NCI-H2227 (cell line): ENCODE results near the gene AMIGO1.

Source experiments
- DNase-seq: peaks from one replicate; lab custom pipeline; 2025; ENCODE audit not compliant: unreplicated experiment; lab: John Stamatoyannopoulos, UW

AMIGO1 gene

DNA sequence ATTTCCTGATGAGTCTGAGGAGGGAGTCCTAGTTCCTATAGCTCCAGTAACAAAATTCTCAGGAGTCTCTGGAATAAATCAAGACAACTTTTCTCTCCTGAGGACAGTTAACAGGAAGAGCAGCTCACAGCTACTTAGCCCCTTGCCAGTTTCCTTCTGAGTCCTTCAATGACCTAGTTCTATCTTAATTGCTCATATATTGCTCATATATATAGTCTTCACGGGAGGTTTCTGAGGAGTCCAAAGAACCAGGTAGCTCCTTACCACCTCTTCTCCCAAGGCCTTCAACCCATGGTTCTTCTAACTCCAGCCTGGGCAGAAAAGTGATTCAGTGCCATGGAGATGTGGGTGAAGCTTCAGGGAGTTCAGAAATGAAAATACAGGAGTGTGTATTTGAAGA, 4.6 kb downstream of the AMIGO1 start:
- no peak for DNase-seq

DNA sequence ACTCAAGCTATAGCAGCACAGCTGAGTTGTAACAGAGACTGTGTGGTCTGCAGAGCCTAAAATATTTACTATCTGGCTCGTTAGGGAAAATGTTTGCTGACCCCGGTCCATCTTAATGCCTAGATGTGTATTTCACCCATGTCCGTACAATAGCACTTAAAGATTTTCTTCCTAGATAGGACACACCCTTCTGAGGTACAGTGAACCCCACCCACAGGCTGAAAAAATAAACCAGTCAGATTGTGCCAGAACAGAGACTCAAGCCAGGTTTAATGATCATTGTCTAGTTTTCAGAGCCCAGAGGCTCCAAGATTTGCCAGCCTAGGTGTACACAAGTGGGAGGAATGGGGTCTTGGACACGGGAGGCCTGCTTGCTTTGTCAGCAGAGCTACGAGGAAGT, 5.6 kb downstream of the AMIGO1 start:
- DNase-seq: no peak

DNA sequence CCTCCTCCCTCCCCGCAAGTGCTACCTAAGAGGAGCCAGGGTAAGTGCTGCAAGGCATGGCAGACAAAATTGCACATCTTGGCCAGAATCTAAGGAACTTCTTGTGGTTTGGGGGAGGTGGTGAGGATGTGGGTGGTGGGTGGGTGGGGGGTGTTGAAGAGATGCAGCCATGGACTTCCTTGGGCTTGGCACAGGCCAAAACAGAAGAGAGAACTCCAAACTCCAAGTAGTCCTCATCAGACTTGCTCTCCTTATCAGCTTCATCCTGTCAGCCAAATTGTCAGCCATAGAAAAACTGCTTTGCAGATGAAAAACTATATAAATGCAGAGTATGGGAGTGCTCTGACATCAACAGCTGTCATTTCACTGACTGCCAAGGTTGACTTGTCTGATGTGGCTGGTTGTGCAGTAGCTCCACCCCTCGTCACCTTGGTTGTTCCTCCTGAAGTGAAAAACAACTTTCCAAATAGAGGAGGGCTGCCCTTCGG, 7.1 kb downstream of the AMIGO1 start:
- DNase-seq: no peak

DNA sequence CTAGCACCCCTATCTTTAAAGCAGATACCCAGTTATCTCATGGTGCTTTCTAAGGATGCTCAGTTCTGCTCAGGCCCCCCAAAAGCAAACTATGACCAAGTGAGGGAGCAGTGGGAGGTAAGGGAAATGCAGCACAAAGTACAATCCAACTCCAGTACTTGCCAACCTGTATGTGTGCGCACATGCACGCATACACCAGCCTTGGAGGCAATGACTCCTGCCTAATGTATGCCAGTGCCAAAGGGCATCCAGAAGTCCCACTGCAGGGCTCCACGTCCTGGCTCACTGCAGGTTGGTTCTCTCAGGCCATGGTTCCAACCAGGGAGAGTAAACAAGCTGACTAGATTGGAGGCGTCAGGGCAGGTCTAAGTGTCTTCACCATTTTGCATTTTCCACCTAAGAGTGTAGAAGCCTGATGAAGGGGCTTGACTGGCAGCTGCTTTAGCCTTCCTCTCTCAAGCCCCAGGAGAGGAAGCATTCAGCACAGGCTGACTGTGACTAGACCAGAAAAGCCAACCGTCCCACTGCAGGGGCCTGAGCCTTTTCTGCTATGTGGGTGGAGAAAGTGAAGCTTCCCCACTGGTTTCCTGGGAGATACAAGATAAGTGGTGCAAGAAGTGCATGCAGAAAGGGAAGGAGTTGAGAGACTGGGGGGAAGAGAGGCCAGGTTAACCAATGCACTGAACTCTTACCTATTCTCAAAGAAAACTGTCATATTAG, 7.7 kb downstream of the AMIGO1 start:
- no peak for DNase-seq

DNA sequence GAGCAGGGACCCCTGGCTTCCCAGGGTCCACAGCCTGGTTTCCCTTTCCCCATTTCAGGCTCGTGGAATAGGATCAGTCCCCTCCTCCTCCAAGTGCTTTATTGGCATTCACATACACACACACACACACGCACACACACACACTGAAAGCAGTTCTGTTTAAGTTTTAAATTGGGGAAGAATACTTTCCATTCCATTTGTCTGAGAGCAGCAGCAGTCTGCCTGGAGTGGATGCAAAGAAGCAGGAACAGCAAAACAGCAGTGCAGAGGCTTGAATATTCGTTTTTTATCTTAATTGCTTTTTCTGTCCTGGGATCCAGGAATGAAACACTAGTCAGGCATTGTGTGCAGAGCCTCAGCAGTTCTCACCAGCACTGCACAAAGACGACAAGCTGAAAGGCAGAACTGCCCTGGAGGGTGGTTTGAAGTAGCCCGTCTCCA, 8.6 kb downstream of the AMIGO1 start:
- DNase-seq: no peak

DNA sequence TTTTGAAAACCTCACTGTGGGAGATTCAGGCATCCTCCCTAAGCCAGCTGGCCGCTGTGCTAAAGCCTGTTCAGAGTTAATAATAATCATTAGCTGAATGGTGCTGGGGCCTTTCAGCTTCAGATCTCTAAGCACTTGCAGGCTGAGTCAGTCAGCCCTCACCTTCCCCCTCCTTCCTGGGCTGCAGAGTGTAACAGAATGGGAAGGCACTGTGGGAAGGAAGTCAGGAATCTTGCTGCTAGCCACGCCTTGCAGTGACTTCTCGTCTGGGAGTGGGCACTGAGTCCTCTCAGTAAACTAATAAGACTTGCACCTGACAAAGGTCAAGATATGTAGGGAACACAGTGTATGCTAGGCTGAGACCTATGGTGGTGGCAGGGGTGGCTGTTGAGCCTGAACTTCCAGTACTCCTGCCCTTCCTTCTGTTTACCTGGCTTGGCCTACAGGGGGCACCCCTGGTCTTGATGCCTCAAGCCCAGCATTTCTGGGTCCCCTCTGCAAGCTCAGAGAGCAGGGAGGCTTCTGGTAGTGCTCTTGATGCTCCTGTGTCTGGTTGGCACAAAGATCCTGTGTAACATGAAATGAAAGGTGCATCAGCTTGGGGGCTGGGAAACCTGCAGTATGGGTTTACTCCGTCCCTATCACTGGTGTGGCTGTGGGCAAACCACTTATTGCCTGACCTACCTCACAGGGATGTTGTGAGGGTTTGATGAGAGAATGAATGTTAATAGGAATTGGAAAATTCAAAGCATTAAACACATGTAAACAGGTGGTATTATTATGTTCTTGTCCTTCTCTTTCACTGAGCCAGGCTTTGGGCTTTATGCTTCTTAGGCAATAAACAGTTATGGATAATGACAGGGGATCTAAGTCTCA, 9.6 kb downstream of the AMIGO1 start:
- peak; percentile 83 for DNase-seq

DNA sequence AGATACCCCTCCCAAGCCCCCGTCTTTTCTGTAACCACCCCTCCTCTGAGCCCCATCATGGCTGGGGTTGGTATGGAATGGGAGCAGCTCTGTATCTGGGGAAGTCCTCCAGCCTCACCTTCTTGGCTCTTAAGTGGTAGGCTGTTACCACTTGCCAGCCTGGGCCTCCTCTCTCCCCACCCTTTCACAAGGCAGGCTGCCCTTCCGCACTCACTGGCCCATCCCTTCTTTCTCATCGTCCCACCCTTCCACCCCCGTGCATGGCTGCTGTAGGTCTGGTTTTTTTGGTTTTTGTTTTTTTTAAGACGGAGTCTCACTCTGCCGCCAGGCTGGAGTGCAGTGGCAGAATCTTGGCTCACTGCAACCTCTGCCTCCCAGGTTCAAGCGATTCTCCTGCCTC, 10.4 kb downstream of the AMIGO1 start:
- no peak for DNase-seq

DNA sequence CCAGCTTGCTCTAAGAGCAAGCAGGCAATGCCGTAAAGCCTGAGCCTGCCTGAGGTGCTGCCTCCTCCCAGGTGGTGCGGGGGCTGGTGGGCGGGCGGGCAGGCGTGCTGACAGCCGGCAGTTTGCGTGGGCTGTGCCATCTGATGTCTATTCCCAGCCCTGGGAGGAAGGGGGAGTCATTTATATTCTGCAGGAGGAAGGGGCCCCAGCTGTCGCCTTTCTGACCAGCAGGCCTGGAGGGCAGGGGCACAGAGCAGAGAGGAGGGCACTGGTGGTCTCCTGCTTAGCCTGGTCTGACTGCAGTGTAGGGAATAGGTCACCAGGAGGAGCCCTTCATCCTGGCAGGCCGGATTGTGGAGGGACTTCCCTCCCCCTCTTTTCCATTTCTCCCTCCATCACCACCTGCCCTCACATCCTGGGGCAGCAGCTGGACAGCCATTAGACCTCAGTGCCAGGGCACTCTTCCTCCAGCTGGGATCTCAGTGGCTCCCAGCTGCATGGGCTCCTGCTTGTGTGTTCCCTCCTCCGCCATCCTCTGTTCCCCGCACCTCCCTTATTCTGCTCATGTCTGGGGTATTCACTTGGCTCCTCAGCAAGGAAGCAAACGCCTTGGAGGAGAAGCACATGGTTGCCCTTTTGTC, 11.2 kb downstream of the AMIGO1 start:
- DNase-seq: peak; percentile 76

DNA sequence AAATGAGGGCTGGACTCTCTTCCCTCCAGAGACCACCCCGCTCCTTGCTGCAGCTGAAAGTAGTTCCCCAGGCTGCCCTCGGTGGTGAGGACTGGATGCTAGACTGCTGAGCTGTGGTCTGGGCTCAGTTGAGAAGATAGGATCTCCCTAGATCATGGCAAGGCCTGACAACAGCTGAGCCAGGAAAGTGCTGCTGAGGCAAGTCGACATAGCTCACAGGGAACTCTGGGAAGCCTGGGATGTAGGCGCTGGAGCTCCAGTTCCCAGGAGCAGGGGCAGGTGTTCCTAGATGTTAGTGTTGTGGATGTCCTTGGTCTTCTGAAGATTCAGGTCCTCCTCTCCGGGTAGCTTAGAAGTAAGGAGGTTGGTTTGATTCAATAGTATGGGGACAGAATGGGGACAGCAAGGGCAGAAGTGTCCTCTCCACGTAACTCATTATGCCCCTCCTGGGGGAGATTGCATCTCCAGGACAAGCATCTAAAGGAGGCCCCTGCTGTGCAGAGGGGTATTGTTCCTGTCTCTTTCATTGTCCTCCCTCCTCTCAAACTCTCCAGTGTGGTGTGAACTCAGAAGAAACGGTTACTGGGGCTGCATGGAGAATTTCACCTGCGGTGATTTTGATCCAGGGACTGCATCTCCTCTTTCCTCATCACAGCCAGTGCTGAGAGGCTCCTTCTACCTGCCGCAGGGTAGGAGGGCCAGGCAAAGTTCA, 11.9 kb downstream of the AMIGO1 start:
- no peak for DNase-seq

DNA sequence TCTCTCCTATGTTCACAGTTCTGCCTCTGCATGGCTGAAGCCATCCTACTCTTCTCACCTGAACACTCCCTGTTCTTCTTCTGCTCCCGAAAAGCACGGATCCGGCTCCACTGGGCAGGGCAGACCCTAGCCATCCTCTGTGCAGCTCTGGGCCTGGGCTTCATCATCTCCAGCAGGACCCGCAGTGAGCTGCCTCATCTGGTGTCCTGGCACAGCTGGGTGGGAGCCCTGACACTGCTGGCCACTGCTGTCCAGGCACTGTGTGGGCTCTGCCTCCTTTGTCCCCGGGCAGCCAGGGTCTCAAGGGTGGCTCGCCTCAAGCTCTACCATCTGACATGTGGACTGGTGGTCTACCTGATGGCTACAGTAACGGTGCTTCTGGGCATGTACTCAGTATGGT, 13.8 kb downstream of the AMIGO1 start:
- no peak for DNase-seq

DNA sequence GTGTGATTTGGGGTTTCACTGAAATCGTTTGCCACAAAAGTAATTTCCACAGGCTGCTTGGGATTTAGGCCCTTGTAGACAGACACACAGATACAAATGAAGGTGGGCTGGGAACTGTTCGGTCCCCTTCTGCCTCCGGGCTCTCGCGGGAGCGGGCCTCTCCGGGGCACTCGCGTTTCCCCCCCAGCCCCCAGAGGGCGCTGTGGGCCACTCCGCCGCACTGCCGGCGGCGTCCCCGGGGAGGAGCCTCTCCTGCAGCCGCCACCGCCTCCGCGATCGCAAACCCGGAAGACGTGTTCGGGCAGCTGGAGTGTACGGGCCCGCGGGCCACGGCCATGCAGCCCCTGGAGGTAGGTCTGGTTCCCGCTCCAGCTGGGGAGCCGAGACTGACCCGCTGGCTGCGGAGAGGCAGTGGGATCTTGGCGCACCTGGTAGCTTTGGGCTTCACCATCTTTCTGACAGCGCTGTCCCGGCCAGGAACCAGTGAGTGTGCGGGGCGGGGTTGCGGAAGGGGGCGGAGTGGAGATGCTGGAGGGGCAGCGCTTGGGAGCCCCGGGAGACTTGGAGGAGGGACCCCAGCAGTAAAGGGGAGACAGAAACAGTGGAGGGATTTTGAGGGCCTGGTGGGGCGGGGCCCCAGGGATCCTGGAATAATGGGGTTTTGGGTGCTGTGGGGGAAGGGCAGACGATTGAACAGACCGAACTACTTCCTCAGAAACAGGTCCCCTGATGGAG, 15.6 kb downstream of the AMIGO1 start, which contains the start of gene CYB561D1:
CYB561D1 (plus strand) TSS at position 290 of the 735 bp plus-strand sequence; CDS start at position 336, 46 bp downstream.
- DNase-seq: peak; percentile 95

DNA sequence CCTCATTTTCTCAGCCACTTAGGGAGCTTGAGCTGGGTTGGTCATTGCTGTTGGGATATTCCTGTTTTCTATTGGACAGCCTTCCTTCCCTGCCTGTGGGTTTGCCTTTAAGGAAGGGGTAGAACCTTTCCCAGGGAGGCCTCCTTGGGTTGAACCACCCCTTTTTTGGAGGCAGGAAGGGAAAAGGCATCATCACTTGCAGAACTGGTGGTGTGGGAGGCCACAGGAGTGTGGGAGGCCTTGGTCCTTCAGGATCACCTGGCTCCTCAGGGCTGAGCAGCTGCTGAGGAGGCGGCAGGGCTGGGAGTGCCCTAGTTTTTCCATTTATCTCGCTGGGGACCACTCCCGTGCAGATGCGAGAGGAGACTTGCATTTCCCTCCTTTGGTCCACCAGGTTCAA, 16.3 kb downstream of the AMIGO1 start:
- peak; percentile 38 for DNase-seq

DNA sequence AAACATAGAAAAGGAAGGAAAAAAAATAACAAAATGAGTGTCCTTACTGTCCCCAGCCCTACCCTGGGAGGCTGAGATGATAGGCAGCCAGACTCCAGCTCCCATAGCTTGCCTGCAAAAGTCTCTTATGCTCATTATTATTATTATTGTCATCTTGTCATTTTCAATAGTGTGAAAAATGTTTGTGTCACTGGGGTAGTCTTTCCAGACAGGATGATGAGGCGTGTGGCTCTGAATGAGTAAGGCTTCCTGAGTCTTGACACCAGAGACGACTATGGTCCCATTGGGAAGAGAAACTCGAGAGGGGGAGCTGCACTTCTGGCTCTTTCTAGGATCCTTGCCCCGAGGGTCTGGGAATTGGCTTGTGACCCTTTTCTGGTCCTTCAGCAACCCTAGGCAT, 16.7 kb downstream of the AMIGO1 start:
- no peak for DNase-seq

DNA sequence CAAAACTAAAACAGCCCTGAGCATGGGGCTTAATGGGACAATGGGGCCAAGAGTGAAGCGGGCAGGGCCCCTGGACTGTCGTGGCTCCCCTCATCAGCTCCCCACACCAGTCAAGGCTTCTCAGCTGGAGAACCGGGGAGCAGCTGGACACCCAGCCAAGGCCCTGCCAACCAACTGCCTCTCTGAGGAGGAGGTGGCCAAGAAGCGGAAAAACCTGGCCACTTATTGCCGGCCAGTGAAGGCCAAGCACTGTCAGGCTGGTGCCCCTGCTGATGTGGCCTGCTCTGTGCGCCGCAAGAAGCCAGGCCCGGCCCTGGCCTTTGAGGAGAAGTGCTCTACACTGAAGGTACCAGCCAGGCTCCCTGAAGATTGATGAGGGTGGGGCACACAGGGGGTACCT, 18.2 kb downstream of the AMIGO1 start:
- no peak for DNase-seq

DNA sequence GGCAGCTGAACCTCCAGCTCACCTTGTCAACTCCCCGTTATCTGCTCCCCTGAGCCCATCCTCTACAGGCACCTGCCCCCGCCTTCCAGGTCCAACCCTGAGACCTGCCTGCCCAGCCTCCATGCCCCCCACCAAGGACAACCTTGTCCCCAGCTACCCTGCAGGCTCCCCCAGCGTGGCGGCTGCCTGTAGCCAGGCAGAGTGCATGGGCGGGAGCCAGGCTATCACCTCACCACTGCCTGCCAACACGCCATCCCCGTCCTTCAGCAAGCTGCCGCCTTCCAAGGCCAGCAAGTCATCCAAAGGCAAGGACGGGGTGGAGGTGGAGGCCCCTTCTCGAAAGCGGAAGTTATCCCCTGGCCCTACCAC, 18.6 kb downstream of the AMIGO1 start:
- no peak for DNase-seq

DNA sequence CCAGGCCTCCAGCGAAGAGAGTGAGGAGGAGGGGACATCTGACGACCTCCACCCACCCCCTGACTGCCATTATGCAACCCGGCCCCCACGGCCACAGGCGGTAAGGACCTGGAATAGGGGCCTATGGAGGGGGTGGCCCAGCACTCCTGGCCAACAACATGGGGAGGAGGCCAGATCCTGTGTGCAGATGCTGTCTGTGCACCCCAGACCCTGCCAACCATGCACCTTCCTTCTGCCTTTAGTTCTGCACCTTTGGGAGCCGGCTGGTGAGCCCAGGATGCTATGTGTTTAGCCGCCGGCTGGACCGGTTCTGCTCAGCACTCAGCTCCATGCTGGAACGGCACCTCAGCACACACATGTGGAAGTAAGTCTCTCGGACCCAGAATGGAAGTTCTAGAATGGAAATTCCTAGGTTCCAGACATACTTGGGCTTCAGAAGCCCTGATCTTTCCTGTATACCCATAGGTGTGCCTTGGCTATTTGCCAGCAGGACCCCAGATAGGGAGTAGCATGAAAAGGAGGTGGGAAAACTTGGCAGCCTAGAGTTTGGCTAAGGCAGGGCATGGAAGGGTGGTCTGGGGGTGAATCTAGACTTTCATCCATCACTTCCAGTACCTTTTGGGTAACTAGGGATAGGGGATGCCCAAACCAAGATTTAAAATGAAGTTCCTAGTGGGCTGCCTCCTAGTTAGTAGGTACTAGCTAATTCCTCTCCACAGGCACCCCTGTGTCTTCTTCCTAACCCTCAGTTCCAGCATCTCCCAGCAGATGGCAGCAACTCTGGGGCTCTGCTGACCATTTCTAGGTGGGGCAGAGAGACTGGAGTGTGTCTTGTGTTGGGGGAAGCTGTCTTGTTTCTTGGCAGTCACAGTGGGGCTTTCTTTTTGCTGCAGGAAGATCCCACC, 19.2 kb downstream of the AMIGO1 start:
- peak; percentile 83 for DNase-seq

DNA sequence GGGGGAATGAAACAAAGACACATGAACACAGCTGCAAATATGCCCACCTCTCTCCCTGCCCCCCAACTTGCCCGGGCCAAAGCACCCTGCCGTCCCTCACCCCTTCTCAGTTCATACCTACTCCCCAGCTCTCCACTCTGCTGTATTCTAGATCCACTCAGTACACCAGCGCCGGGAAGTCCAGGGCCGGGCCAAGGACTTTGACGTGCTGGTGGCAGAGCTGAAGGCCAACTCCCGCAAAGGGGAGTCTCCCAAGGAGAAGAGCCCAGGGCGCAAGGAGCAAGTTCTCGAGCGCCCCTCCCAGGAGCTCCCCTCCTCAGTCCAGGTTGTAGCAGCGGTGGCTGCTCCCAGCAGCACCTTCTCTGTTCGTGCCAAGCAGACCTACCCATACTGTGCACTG, 20.8 kb downstream of the AMIGO1 start:
- no peak for DNase-seq

DNA sequence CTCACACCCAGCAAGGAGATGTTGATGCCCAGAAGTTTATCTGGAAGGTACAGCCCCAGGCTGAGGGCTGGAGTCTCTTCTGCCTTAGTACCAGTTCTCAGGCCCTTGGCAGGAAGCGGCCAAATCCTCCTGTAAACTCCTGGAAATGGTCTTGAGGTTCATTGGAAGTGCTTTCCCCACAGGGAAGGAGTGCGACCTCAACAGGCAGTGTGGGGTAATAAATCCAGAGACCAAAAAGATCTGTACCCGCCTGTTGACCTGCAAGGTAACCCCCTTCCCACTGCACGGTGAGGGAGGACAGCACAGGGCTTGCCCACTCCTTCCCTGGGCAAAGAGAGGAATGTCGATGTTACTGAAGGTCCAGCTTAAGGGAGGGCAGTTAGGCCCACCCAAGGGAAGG, 21.3 kb downstream of the AMIGO1 start:
- no peak for DNase-seq

DNA sequence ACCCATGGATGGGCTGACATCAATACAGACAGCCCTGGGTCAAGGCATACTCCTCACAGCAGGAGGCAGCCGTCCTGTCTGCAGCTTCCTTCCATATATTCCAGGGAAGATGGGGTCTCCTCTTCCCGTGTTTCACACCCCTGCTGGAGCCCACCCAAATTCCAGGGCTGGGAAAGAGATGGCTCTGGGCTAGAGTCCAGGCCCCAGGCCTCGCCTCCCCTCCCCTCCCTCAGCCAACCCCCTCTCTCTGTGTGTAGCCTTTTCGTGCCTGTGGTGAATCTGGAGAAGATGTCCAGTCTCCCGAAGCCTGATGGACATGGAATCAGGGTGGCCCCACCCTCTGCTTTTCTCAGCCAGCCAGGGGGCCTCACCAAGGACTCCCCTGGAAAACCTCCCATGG, 22.3 kb downstream of the AMIGO1 start:
- DNase-seq: no peak
